GM18511 (cell line): Measurements from ENCODE around the gene PEX3.
"Not testable (repeated sequence)": the region's sequence is repeated elsewhere in the genome, so short reads cannot be mapped to it uniquely, and the experiment has no call there.

ENCODE experiments used
- ATAC-seq: cut with Tn5 transposase; IDR thresholded peaks from one replicate; pipeline ENCODE4 v1.9.1; 2021; ENCODE audit warnings: mild to moderate bottlenecking, moderate library complexity; ENCODE audit not compliant: unreplicated experiment

PEX3 gene

DNA sequence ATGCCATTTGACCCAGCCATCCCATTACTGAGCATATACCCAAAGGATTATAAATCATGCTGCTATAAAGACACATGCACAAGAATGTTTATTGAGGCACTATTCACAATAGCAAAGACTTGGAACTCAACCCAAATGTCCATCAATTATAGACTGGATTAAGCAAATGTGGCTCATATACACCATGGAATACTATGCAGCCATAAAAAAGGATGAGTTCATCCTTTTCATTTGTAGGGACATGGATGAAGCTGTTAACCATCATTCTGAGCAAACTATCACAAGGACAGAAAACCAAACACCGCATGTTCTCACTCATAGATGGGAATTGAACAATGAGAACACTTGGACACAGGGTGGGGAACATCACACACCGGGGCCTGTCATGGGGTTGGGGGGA is 2.7 kb upstream of the PEX3 start:
- ATAC-seq, result not testable (repeated sequence)

DNA sequence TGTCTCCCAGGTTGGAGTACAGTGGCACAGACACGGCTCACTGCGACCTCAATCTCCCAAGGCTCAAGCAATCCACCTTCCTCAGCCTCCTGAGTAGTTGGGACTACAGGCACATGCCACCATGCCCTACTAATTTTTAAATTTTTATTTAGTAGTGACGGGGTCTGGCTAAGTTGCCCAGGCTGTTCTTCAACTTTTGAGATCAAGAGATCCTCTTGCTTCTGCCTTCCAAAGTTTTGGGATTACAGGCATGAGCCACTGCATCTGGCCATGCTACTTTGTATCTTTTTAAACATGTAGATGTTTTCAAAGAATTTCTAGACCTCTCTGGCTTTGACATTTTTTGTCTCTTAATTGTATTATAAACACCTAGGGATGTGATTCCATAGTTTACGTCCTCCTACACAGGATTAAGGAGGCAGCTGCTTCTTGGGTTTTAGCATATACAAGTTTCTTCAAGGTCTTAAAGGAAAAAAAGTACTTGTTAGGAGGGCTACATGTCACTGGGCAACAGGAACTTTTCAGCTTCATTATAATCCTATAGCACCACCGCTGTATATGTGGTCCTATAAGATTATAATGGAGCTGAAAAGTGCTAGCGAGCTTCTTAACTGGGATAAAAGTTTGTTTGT is 1.4 kb upstream of the PEX3 start:
- no peak for ATAC-seq

DNA sequence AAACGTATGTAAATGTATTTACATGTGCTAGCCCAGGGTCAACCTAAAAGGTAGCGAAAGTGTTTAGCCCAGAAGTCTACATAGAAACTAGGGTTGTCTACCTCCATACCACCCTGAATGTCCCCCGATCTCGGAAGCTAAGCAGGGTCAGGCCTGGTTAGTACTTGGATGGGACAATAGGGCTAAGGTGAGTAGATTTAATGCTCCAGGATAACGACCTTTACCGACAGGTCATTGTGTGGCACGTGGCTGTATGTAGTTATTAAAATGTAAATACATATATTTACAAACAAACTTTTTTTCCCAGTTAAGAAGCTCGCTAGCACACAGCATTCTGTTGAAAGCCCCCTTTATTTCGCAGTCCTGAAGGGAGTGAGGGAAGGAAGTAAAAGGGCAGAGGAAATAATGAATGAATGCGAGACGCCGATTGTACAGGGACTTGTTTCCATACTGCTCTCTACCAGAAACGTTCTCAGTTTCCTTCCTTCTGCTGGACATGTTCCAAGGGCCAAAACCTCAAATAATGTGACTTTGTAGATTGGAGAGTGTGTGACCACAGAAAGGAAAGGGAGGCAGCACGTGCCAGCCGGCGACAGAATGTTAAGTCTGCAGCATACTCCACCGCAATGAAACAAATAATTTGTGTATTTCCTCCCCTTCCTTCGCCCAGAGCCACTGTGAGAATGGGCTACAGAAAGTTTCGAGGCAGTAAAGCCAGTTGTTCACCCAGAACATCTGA is 722 bp upstream of the PEX3 start:
- peak; percentile 17 for ATAC-seq

DNA sequence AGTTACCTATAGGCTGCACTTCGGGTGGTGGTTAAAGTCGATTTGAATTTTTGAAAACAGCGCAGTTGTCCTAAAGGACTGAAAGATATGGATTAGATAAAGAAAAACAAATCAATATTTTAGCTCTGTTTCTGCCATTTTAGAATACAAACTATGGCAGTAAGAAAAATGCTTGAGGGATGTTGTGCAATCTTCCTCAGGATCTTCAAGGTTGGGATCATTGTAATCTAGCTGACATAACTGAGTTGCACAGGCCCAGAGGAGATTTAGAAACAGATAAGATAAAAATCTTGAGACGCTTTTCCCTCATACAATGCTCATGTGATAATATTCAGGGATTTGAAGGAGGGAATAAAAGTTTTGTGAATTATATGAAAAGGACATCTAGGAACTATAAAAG is 926 bp downstream of the PEX3 start:
- ATAC-seq, result no peak

DNA sequence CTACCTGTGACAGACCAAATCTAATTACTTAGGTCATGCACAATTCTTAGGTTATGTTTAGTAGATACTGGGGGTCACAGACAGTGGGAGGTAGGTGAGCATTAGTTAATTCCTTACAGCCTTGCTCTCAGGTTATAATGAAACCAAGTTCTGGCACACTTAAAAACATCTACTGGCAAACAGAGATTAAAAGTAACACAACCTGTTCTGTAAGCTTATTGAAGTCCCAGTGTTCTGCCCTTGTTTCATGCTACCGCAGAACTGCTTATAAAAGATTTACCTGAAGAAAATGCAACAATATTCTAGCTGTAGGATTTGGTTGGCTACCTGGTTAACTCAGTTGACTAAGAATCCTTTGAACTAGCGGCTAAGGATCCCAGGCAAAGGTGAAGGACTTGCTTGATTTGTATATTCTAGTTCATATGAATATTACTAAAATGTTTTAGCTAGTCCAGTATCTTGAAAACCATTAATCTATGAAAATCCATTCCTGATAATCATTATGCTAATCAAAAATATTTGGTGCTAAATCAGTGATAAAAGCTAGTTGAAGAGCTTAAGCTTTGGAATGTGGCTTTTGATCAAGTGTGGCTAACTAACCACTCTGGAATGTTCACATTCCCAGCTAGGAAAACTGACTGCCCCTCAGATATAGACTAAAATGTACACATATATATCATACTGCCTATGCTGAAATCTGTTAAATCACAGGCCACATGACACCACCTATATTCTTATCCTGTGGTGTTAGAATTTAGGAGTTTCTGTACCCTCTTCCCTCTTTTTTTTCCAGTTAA is 7.2 kb downstream of the PEX3 start:
- no peak for ATAC-seq

DNA sequence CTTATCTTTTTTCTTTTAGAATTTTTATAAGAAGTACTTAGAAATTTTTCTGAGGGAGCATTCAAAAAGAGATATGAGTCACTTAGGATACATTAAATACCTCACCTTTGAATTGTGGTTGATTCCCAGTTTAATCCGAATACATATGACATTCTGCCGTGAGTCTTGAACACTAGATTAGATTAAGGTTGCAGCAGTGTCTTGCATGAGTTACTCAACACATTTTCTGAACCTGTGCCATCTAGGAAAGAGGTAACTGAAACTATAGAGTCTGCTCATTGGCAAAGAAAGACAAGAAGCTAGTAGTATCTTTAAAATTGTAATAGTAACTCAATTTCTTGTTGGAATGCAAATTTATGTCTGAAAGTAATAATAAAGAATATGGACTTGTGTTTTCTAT is 14.9 kb downstream of the PEX3 start:
- ATAC-seq, result no peak

DNA sequence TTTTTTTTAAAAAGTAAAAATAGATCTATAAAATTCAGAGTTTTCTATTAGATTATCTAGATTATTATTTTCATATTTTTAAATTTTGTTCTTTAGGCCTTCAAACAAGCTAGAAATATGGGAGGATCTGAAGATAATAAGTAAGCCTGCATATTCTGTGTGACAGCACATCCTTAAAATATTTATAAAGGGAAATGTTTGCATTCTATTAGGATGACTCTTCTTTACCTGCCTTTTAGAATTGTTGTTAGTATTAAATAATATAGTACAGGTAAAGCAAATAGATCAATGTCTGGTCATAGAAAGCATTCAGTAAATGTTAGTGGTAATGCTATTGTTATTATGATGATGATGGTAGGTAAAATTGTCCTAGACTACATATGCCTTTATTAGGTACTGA is 17.4 kb downstream of the PEX3 start:
- no peak for ATAC-seq

DNA sequence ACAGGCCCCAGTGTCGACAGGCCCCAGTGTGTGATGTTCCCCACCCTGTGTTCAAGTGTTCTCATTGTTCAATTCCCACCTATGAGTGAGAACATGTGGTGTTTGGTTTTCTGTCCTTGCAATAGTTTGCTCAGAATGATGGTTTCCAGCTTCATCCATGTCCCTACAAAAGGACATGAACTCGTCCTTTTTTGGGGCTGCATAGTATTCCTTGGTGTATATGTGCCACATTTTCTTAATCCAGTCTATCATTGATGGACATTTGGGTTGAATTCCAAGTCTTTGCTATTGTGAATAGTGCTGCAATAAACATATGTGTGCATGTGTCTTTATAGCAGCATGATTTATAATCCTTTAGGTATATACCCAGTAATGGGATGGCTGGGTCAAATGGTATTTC is 18.2 kb downstream of the PEX3 start:
- ATAC-seq, result not testable (repeated sequence)

DNA sequence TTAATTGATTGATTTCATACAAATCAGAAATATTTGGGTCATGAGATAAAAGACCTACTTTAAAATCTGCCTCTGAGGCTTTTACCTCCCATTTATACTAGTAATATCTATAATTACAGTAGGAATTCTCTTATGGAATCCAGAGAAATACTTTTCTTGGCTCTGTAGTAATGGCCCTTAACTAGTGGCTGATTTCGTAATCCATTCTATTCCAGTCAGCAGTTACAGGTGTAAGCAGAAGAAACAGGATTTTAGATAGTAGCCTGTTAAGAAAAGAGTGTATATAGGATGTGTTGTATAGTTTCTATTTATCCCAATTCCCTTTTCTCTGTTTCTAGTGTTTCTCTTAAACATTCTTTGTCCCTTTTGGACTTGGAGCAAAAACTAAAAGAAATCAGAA is 21.2 kb downstream of the PEX3 start:
- ATAC-seq, result no peak

DNA sequence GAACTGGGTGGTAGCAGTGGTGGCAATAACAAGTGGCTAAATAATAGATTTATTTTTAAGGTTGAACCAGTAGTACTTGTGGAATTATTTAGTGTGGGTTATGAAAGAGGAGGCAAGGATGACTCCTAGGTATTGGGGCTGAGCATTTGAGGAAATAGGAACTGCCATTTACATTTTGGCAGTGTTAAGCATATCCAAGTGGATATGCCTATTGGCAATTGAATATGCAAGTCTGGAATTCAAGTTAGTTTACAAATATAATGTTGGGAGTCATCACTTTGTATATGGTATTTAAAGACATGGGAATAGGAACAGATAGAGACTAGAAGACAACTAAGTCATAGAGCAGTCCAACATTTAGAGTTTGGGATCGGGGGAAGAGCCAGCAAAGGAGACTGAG is 25.9 kb downstream of the PEX3 start:
- no peak for ATAC-seq

DNA sequence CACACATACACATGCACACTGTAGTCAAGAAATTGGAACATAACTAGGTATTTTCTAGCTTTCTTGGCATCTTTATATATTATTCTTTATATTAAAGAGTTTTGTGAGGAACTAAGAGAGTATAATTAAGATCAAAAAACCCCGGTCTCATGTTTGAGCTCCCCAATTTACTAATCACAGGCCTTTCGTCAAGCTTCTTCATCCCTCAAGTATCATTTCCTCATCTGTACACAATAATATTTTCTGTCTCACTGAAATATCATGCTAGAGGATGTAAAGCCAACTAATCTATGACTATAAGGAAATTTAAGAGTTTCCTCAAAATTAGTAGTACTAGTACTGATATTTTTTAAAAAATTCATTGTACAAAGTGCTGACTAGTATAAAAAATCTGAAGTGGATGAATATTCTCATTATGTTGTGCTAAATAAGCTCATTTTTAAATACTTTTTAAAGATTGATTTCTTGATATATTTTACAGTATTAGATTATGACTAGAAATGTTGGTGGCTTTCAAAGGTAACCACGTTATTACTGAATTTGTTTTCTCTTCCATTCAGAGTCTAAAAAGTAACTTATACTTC is 28.0 kb downstream of the PEX3 start:
- ATAC-seq, result peak; percentile 62

DNA sequence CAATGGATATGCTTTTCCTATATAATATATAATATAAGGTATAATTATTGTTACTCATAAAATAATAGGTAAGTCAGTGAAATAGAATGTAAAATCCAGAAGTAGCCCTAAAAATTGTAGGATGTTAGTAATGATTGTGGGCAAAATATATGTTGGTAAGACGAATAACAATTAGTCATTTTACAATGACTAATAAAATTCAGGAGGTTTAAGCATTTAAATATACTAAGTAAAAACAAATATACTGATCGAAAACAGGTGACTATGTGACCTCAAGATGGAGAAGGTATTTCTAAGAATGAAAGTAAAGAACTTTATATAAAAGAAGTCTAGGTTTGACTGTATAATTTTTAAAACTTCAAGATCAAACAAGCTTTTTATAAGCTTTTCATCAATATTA is 32.0 kb downstream of the PEX3 start:
- no peak for ATAC-seq

DNA sequence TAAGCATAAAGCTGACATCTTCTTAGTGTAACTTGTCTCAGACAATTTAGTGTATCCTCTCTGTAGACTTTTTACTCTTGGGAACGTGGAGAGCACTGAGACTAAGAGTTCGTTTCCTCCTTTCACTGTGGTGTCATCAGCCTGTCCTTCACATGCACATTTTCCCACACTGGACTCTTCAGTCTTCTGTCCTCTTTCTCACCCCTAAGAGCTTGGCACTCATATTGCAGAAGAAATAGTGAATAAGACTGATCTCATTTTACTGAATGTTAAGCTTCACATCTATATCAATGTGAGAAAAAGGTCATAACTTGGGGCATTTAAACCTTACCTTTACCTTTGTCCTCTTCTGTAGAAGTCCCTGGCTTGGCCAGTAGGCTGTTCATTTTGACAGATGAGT is 35.4 kb downstream of the PEX3 start:
- no peak for ATAC-seq

DNA sequence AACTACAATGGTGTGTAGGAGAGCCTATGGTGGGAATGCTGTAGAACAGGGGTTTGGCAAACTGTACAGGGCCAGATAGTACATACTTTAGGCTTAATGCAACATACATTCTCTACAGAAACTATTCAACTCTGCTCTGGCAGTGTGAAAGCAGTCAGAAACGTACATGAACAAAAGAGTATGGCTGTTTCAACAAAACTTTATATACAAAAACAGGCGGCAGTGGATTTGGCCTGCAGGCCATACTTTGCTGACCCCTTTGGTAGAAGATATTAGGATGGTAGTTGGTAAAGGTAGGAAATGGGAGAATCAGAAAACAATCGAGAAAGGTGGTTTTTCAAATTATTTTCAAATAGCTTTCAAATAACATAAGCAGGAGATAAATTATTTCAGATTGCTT is 36.1 kb downstream of the PEX3 start:
- no peak for ATAC-seq

DNA sequence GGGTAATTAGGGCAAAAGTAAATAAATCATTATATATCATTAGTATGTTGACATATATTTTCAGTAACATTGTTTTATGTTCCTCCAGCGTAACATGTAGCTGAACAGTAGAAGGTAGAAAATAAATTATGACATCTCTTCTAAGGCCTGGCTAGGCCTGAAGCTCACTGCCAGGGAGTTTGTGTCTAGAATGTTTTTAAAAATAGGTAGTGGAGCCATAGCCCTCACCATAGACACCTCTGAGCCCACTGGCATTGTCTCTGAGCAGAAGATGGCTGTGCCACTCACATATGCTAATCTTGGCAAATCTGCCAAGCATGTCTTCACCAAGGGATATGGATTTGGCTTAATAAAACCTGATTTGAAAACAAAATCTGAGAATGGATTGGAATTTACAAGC is 39.6 kb downstream of the PEX3 start:
- no peak for ATAC-seq

DNA sequence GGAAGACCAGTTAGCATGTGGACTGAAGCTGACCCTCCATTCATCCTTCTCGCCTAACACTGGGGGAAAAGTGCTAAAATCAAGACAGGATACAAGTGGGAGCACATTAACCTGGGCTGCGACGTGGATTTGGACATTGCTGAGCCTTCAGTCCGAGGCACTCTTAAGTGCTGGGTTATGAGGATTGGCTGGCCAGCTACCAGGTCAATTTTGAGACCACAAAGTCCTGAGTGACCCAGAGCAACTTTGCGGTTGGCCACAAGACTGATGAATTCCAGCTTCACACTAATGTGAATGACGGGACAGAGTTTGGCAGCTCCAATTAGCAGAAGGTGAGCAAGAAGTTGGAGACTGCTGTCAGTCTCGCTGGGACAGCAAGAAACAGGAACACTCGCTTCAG is 40.2 kb downstream of the PEX3 start:
- no peak for ATAC-seq

DNA sequence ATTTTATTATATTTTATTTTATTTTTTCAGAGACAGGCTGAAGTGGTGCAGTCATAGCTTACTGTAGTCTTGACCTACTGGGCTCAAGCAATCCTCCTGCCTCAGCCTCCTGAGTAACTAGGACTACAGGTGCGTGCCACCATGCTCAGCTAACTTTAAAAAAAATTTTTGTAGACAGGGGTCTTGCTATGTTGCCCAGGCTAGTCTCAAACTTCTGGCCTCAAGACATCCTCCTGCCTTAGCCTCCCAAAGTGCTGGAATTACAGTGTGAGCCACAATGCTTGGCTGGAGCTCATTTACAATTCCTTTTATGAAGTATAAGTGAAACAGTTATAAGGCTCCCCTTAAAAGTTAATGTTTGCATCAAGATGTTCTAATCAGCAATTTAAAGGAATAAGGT is 46.4 kb downstream of the PEX3 start:
- ATAC-seq, result no peak

DNA sequence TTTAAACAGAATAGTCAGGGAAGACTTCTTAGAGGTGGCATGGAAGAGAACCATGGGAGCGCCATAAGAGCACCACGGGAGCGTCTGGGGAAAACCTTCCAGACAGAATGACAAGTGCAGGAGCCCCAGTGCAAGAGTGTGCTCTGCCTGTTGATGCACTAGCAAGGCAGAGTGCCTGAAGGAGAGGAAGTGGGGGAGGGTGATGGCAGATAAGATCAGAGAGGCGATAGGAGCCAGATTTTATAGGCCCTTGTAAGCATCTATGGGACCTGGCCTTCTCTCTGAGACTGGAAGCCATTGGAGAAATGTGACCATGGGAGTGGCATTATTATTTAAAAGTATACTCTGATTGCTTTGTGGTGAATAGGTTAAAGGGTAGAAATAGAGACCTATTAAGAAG is 47.8 kb downstream of the PEX3 start:
- no peak for ATAC-seq

DNA sequence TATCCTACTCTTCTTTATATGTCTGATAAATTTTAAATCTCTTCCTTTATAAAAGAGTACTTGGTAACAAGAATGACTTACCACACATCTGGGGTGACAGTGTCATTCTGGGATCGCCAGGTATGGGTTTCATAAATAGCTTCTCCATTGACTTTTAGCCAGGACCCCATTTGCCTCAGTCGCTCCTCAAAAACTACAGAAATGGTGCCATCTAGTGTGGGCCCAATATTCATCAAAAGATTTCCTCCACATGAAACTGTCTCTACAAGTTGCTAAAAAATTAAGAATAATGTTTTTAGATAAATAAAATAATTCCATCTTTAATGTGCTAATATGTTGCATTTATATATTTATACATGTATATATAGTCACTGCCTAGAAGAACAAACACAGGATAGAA is 51.2 kb downstream of the PEX3 start:
- ATAC-seq, result no peak

DNA sequence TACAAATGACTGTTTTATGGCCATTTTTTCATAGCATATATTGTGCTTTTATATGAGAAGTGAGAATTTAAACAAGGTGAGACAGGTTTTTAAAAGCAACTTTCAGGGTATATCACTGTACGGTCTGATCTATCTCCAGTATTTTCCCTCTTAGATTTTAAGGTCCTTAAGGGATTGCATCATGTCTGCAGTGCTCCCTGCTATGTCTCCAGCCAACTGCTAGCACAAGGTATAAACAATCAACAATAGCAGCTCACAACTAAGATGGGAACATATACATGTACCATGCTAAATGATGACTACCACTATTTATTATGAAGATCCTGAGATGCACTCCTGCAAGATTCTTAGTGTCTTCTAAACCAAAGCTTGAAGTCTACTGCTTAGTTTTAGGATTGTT is 53.8 kb downstream of the PEX3 start:
- ATAC-seq, result no peak

DNA sequence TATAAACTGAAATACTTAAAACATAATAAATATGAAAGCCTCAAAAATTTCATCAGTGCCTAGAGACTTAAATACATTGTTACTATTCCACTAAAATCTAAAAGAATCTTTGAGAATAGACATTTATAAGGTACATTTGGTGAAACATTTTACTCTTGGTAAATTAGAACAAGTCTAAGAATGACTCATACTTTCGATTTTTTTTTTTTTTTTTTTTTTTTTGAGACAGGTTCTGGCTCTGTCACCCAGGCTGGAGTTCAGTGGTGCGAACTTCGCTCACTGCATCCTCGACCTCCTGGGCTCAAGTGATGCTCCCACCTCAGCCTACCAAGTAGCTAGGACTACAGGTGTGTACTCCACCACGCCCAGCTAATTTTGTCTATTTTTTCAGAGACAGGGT is 54.5 kb downstream of the PEX3 start:
- ATAC-seq, result peak; percentile 49

DNA sequence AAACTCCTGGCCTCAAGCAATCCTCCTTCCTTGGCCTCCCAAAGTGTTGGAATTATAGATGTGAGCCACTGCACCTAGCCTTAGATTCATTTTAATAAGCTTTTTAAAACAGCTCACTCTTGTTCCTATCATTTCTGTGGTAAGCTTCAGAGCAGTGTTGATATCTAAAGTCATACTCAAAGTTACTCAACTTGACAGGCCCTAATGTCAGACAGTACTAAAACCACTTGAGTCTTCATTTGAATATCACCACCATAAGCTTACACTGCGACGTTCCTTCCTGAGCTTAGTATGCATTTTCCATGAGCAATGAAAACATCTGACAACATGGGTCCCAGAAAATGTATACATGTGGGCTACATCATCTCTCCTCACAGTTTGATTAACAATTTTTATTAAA is 54.9 kb downstream of the PEX3 start:
- ATAC-seq, result no peak
